Endothelial cell of umbilical vein (primary cell): ENCODE results near the gene FANK1. TPM values are rescaled to one million over a fixed set of nuclear protein-coding genes. Genes with fewer than 3 reads are reported as not detected.

Experiments used
- BruUV-seq: library from RNA; stranded (reverse); fragments of 400-500 nt; replicated peaks from 2 replicates; lab custom pipeline; 2021; lab: Mats Ljungman, UMichigan
- CTCF ChIA-PET: fragments of 300-600, 350-600 bp; sonication (Branson Sonifier 250); formaldehyde crosslinking; loops from one replicate; lab custom pipeline; 2021; ENCODE audit warnings: antibody characterized with exemption, inconsistent platforms; lab: Charles Lee
- POLR2A ChIA-PET: fragments of 300-600, 350-600 bp; sonication (Branson Sonifier 250); formaldehyde crosslinking; loops from one replicate; lab custom pipeline; 2021; ENCODE audit warnings: antibody characterized with exemption, inconsistent platforms; lab: Charles Lee
- DNase-seq: peaks from one replicate; pipeline ENCODE4 v3.0.0-alpha.2; 2011; ENCODE audit warnings: low read depth, low spot score
- FAIRE-seq: peaks from 2 replicates; lab custom pipeline; 2011; peaks lifted over from hg19 to GRCh38; lab: Jason Lieb, UNC
- H2AFZ ChIP-seq: 2 replicates; pipeline ENCODE4 v1.6.0; 2012; ENCODE audit warnings: low read depth, low read length, control low read depth, inconsistent platforms
- H3K27ac ChIP-seq: 2 replicates; pipeline ENCODE4 v1.5.1; 2011; ENCODE audit warnings: low read depth, mild to moderate bottlenecking, control low read depth, low read length, moderate library complexity; ENCODE audit not compliant: insufficient read depth
- H3K27me3 ChIP-seq, 2 experiments: 2 replicates each; pipeline versions ENCODE4 v1.6.0 to v1.6.1; 2011; ENCODE audit warnings: low read length in 2 of 2, mixed read lengths in 1 of 2; ENCODE audit not compliant: control insufficient read depth in 2 of 2, insufficient read depth in 2 of 2
- H3K36me3 ChIP-seq, 2 experiments: 2 replicates in 1 of 2; 3 replicates in 1 of 2; pipeline ENCODE4 v1.5.1; 2011; ENCODE audit warnings: low read length in 2 of 2, mild to moderate bottlenecking in 1 of 2, moderate library complexity in 1 of 2; ENCODE audit not compliant: control insufficient read depth in 2 of 2, insufficient read depth in 2 of 2; ENCODE audit errors: extremely low read depth in 1 of 2
- H3K4me1 ChIP-seq: 3 replicates; pipeline ENCODE4 v1.5.1; 2011; ENCODE audit warnings: mild to moderate bottlenecking, low read length; ENCODE audit not compliant: control insufficient read depth, insufficient read depth; ENCODE audit errors: extremely low read depth
- H3K4me2 ChIP-seq: 2 replicates; pipeline ENCODE4 v1.6.1; 2011; ENCODE audit warnings: low read length, control low read depth, mixed read lengths; ENCODE audit not compliant: insufficient read depth
- H3K4me3 ChIP-seq, 3 experiments: fragments of 200-600 bp in 1 of 3; sonication (generic), shearing (Covaris generic) in 1 of 3; replicated peaks in 1 of 3; 2 replicates each; pipeline ENCODE4 v1.5.1; 2011 to 2016; ENCODE audit warnings: control low read depth in 3 of 3, low read length in 3 of 3, mild to moderate bottlenecking in 2 of 3, inconsistent platforms in 1 of 3, low read depth in 1 of 3, moderate library complexity in 1 of 3; ENCODE audit not compliant: insufficient read depth in 1 of 3
- H3K79me2 ChIP-seq: 2 replicates; pipeline ENCODE4 v1.6.0; 2012; ENCODE audit warnings: low read length, inconsistent platforms; ENCODE audit not compliant: control insufficient read depth, insufficient read depth
- H3K9ac ChIP-seq: replicated peaks from 2 replicates; pipeline ENCODE3; 2011; ENCODE audit warnings: low read length, control low read depth; ENCODE audit not compliant: insufficient read depth; ENCODE audit errors: extremely low read depth
- H3K9me1 ChIP-seq: replicated peaks from 3 replicates; pipeline ENCODE4 v1.6.0; 2011; ENCODE audit warnings: mild to moderate bottlenecking, low read length; ENCODE audit not compliant: control insufficient read depth, insufficient read depth; ENCODE audit errors: extremely low read depth
- H3K9me3 ChIP-seq: replicated peaks from 2 replicates; pipeline ENCODE4 v1.5.1; 2012; ENCODE audit warnings: low read length, inconsistent platforms; ENCODE audit not compliant: control insufficient read depth, insufficient read depth
- H4K20me1 ChIP-seq: replicated peaks from 2 replicates; pipeline ENCODE3; 2011; ENCODE audit warnings: mild to moderate bottlenecking, low read length; ENCODE audit not compliant: control insufficient read depth, insufficient read depth; ENCODE audit errors: extremely low read depth
- CTCF ChIP-seq, 2 donors: IDR thresholded peaks; 1 replicate in 1 of 2; 2 replicates in 1 of 2; pipeline ENCODE4 v1.5.1; 2011; ENCODE audit warnings: low read length in 2 of 2, mild to moderate bottlenecking in 2 of 2, moderate library complexity in 2 of 2, control low read depth in 1 of 2, inconsistent platforms in 1 of 2, low read depth in 1 of 2; ENCODE audit not compliant: insufficient read depth in 1 of 2; ENCODE audit errors: extremely low read depth in 1 of 2
- EZH2 ChIP-seq: IDR thresholded peaks from 2 replicates; pipeline ENCODE4 v1.6.1; 2012; ENCODE audit warnings: borderline replicate concordance, low read depth, mild to moderate bottlenecking, moderate library complexity, low read length, inconsistent platforms; ENCODE audit not compliant: severe bottlenecking
- FOS ChIP-seq: IDR thresholded peaks from 2 replicates; pipeline ENCODE4 v1.6.1; 2011; ENCODE audit warnings: mild to moderate bottlenecking, low read length, moderate library complexity, borderline replicate concordance; ENCODE audit not compliant: insufficient read depth
- GATA2 ChIP-seq: IDR thresholded peaks from 2 replicates; pipeline ENCODE4 v1.7.0; 2011; ENCODE audit warnings: low read depth, mild to moderate bottlenecking, moderate library complexity, mixed read lengths, low read length; ENCODE audit not compliant: insufficient read length, insufficient read depth
- JUN ChIP-seq: IDR thresholded peaks from 2 replicates; pipeline ENCODE4 v1.6.1; 2011; ENCODE audit warnings: borderline replicate concordance, low read depth; ENCODE audit not compliant: insufficient read length, insufficient read depth
- MAX ChIP-seq: IDR thresholded peaks from 2 replicates; pipeline ENCODE4 v1.6.1; 2011; ENCODE audit not compliant: insufficient read depth, insufficient read length
- MYC ChIP-seq: IDR thresholded peaks from one replicate; pipeline ENCODE4 v1.6.1; 2011; ENCODE audit warnings: mild to moderate bottlenecking, low read depth, low read length
- POLR2A ChIP-seq: IDR thresholded peaks from 2 replicates; pipeline ENCODE4 v1.6.1; 2012; ENCODE audit warnings: low read depth, mild to moderate bottlenecking, control low read depth, low read length
- POLR2AphosphoS5 ChIP-seq: IDR thresholded peaks from 2 replicates; pipeline ENCODE4 v1.6.1; 2012; ENCODE audit warnings: low read depth, mild to moderate bottlenecking, control low read depth, low read length, moderate library complexity; ENCODE audit not compliant: insufficient read depth
- dilution Hi-C: fragments of 300-500 bp; cut with MboI; formaldehyde crosslinking; loops from one replicate; pipeline ENCODE4 v1.15.0; 2019; ENCODE audit warnings: low sequenced_read_pairs; ENCODE audit not compliant: extremely low pct_ligation_motif_present
- intact Hi-C: fragments of 100-400 bp; cut with micrococcal nuclease; formaldehyde crosslinking; loops from one replicate; pipeline ENCODE4 v1.10.0; 2022
- polyA plus RNA-seq, 4 experiments: library from polyadenylated mRNA; depleted of rRNA in 3 of 4; stranded (reverse) in 3 of 4; unstranded in 1 of 4; fragments of >200 nt; gene quantifications; 2 replicates each; pipeline versions ENCODE4 v1.2.1 to v1.2.3, GENCODE V29; 2011 to 2012; ENCODE audit warnings: missing spikeins in 1 of 4
- total RNA-seq: library from RNA; stranded (reverse); gene quantifications from 2 replicates; pipeline ENCODE4 v1.2.3, GENCODE V29; 2021

FANK1 gene
- total and polyA plus RNA-seq, 2 donors (not counting 3 experiments of a cell fraction or from before 2014, with no cell fraction given): 1.6 to 1.9 TPM

- H3K4me3 ChIP-seq: no peak overlapping the region
- no peaks in the 10 kb centered on the region for H3K27me3 ChIP-seq
- TF ChIP-seq POLR2AphosphoS5 (no peak), MAX (peak; percentile 79), JUN (peak; percentile 8)
- H3K9ac ChIP-seq: peak overlapping the region; percentile 40
- dilution Hi-C loops: no loop called here
- H3K79me2 ChIP-seq: no peaks in the 10 kb centered on the region
- H3K36me3 ChIP-seq: no peaks in the 10 kb centered on the region
- no peaks in the 10 kb centered on the region for H3K9me1 ChIP-seq
- H3K4me2 ChIP-seq: no peak overlapping the region
- H3K9me3 ChIP-seq: no peaks in the 10 kb centered on the region
- peak overlapping the region; percentile 76 for H3K27ac ChIP-seq
- no TSS peak for BruUV-seq
- H2AFZ ChIP-seq: peak overlapping the region; percentile 47
- peaks cover 14% of the 10 kb centered on the region for H3K4me1 ChIP-seq
- no peaks in the 10 kb centered on the region for H4K20me1 ChIP-seq
- ChIA-PET POLR2A (no interaction called here), CTCF (interaction anchor here (0.7 to 1.3 kb wide), 2 partner anchors 28 to 56 kb away, joined by 3 to 4 read pairs; no protein-coding TSS in a partner anchor)
- peak; percentile 98 for DNase-seq
- FAIRE-seq: peak; percentile 98
- intact Hi-C loops: loop anchor here (1.0 to 10.0 kb wide), 5 partner anchors 8 to 147 kb away; partner anchors contain the start of gene FANK1
These were observed 145.5 kb downstream of the FANK1 start for GRCh38 chr10:126041804-126042231.

GRCh38 chr10:126042354-126042753 lies 146.0 kb downstream of the FANK1 start:
- FAIRE-seq: peak; percentile 15
- intact Hi-C loops (loop anchor here (1.0 to 10.0 kb wide), 2 partner anchors 8 to 148 kb away; partner anchors contain the start of gene FANK1), dilution Hi-C loops (no loop called here)
- no peak overlapping the region for H3K4me2 ChIP-seq
- no peaks in the 10 kb centered on the region for H4K20me1 ChIP-seq
- DNase-seq: no peak
- peak overlapping the region; percentile 76 for H3K27ac ChIP-seq
- H3K9me1 ChIP-seq: no peaks in the 10 kb centered on the region
- TF ChIP-seq EZH2 (no peak), FOS (no peak), CTCF (IDR thresholded peaks at IDR 0.05; ENCODE audit: extremely low read depth in 1 of 2, insufficient read depth in 1 of 2, low read depth in 1 of 2, low read length in 2 of 2) (no peak), GATA2 (no peak), JUN (no peak), MYC (no peak), MAX (no peak), POLR2A (no peak), POLR2AphosphoS5 (no peak)
- ChIA-PET CTCF (interaction anchor here (0.7 to 1.3 kb wide), 2 partner anchors 27 to 55 kb away, joined by 3 to 4 read pairs; no protein-coding TSS in a partner anchor), POLR2A (no interaction called here)
- H2AFZ ChIP-seq: peak overlapping the region; percentile 47
- no peak overlapping the region for H3K4me3 ChIP-seq
- BruUV-seq: TSS peak; percentile 65
- H3K36me3 ChIP-seq: no peaks in the 10 kb centered on the region
- H3K27me3 ChIP-seq: no peaks in the 10 kb centered on the region
- peak overlapping the region; percentile 39 for H3K9ac ChIP-seq
- H3K79me2 ChIP-seq: no peaks in the 10 kb centered on the region
- peaks cover 14% of the 10 kb centered on the region for H3K4me1 ChIP-seq
- H3K9me3 ChIP-seq: no peaks in the 10 kb centered on the region
